HUDEP-2 (cell line): ENCODE measurements around the gene BGN.

Experiments
- DNase-seq, 76 experiments: peaks; one replicate each; lab custom pipeline; 2025; ENCODE audit not compliant: unreplicated experiment in 76 of 76; lab: John Stamatoyannopoulos, UW

The BGN gene

GRCh38 chrX:153524234-153524633 is 29.5 kb downstream of the BGN start:
- DNase-seq = no peak

GRCh38 chrX:153525451-153525850 is 30.7 kb downstream of the BGN start:
- DNase-seq = no peak

GRCh38 chrX:153526042-153526441 is 31.3 kb downstream of the BGN start:
- no peak for DNase-seq

- DNase-seq = no peak
Observed at GRCh38 chrX:153526801-153527200, 32.0 kb downstream of the BGN start.

GRCh38 chrX:153527208-153527607 is 32.4 kb downstream of the BGN start:
- DNase-seq = no peak

GRCh38 chrX:153530411-153531129 is 35.8 kb downstream of the BGN start:
- DNase-seq = no peak

- DNase-seq = no peak
Observed at GRCh38 chrX:153533091-153533490, 38.3 kb downstream of the BGN start.

GRCh38 chrX:153537080-153537479 is 42.3 kb downstream of the BGN start:
- DNase-seq = no peak

GRCh38 chrX:153537526-153538295 is 42.9 kb downstream of the BGN start:
- no peak for DNase-seq

- DNase-seq = no peak
Observed at GRCh38 chrX:153538424-153538823, 43.6 kb downstream of the BGN start.

GRCh38 chrX:153539171-153539978 is 44.6 kb downstream of the BGN start:
- peak in 56 of 76 experiments; percentile 0 to 70 (median 20) for DNase-seq

GRCh38 chrX:153539979-153540358 is 45.2 kb downstream of the BGN start:
- no peak for DNase-seq

GRCh38 chrX:153544727-153545126 is 49.9 kb downstream of the BGN start:
- DNase-seq = no peak

GRCh38 chrX:153546386-153546785 is 51.6 kb downstream of the BGN start:
- no peak for DNase-seq

GRCh38 chrX:153547195-153547594 is 52.4 kb downstream of the BGN start:
- no peak for DNase-seq

GRCh38 chrX:153549231-153549630 is 54.5 kb downstream of the BGN start:
- no peak for DNase-seq

- DNase-seq = no peak
Observed at GRCh38 chrX:153549807-153550206, 55.0 kb downstream of the BGN start.

GRCh38 chrX:153551135-153551534 is 56.4 kb downstream of the BGN start:
- DNase-seq = no peak

GRCh38 chrX:153554519-153555167 is 59.9 kb downstream of the BGN start:
- DNase-seq = peak in 50 of 76 experiments; percentile 0 to 53 (median 14)

- no peak for DNase-seq
Observed at GRCh38 chrX:153556767-153557166, 62.0 kb downstream of the BGN start.
